Retina (tissue), 1 donor: Measurements from ENCODE around the gene CCDC39.

ENCODE experiments used
- DNase-seq: peaks from one replicate; pipeline ENCODE4 v3.0.0-alpha.2; 2016

Gene CCDC39

DNA sequence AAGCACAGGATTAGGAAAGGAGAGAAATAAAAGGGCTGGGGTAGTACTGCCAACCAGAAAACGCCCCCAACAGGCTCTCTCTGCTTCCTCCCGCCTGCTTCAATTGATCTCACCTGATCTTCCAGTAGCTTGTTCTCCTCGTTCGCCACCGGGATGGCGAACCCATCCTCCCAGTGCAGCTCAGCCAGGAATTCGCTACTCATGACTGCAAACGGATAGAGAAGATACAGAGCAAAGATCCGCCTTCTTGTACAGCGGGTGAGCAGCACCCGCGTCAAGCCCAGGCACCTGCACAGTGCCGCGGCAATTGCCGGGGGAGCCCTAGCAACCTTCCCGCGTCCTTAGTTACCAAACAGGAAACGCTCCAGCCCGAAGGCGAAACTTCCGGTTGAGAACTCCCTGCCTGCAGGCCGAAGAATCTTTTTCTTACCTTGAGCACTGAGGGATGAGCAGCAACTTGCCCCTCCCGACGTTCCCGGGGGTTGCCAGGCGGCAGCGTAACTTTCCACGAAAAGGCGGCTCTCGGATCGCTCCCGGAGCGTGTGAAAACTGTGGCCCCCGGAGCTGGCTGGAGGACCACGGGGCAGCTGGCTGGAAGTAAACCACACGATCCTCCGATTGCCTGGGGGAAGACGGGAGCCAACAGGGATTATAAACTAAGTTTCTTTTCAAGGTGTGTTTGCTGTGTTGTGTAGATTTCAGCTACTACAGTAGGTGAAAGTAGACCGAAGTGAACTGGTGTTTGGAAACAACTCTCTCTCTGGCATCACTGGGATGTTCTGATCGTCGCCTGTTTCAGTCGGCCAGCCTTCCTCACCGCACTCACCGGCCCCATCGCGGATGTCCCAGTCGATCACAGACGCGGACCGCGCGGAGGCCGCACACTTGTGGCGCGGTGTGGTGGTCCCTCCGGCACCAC lies at the start of gene CCDC39:
TSS of gene CCDC39 (minus strand) at position 312 of the 919 bp plus-strand sequence. CDS start at position 203, 109 bp downstream.
- peak; percentile 95 for DNase-seq

DNA sequence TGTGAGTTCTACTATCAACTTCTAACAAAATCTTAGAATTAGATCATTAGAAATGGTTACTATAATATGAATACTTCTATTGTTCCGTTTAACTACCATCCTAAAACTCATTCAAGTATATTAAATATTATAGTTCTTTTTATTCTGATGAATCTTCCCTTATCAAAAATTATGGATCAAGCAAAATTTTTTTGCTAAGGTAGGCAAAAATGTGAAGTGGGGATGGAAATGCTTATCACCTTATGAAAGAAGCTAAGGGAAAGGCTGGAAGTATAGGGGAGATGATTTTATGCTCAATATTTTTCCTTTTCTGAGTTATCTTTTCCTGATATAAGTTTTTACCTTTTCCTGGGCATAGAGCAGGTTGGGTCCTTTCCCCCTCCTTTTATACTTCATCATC lies 40.7 kb upstream of the CCDC39 start:
- no peak for DNase-seq

DNA sequence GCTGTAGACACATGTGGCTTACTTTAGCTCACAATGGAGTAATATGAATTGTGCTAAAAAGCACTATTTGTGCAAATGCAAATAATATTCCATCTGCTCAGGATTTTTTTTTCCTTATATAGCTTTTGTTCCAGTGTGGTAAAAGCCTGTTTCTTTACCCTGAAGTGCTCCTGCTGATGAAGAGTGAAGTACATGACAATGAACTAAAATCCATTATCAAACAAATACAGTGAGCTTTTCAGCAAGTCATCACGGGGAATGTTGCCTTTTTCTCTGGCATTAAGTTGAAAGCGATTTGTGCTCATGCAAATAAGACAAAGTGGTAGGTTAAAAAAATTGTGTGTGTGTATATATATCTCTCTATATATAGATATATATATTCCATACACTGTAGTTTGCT lies 28.6 kb upstream of the CCDC39 start:
- DNase-seq, result no peak

DNA sequence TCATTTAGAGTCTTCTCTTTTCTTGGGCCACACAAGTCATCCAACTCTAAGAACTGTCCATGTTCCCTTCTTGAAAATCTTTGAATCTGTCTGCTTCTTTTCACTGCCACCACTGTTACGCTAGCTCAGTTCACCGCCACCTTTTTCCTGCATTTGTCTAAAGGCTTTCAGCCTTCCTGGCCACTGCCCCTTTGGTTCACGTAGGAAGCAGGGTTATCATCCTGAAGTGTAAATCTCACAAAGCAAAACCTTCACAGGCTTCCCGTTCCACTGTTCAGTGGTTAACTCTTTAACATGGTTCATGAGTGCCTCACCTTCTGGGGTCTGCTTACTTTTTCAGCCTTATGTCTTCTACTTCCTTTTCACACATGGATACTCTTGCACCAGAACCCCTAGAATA lies 26.3 kb upstream of the CCDC39 start:
- no peak for DNase-seq

DNA sequence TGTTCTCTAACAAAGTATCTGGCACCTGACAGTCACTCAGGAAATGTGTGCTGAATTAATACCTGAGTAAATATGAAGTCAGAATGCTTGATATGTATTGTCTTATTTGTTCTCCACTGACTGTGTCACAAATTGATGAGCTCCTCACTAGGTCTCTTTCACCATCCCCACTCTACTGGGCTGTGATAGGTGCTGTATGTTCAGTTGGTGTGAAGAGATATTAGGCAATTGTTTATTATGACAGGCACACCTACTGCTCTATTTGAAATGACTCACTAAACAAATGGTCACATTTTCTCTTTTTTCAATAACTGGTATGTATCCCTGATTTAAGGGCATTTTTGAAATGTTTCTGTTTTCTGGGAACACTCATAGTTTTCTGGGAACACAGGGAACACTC lies 25.2 kb upstream of the CCDC39 start:
- DNase-seq, result no peak

DNA sequence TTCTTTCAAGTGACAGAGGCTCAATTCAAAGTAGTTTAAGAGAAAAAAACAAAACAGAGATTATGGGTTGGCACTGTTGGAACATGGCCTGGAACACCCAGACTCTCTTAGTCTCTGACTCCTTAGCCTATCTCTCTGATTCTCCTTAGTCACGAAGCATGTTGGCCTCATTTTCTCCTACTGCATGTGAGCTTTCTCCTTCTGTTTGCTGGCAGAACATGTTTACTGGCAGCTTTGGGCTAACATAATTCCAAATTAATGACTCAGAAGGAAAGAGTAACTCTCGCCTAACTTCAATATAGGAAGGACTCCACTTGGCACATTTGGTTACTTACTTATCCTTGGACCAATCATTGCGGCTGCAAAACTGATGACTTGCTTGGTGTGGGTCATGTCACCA lies 21.7 kb upstream of the CCDC39 start:
- no peak for DNase-seq

DNA sequence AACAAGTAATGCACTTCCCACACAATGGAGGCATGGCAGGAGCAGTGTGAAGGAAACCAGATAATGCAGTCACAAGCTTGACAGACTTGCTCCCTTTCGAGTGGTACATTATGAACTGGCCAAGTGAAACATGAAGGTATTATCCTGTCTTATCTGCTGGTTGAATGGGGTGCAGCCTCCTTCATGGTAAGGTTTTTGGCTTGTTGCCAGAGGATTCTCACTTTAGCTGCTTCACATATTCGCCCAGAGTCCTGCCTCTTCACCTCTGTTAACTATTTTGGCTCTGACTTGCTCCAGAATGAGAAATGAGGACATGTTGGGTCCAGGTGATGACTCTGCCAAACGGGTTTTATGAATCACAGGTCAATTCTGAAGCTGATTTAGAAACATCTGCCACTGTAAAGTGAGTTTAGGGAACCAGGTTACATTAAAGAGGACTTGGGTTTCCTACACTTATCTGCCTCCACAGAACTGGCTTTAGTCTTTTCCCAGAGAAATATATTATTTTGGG lies 19.5 kb upstream of the CCDC39 start:
- no peak for DNase-seq

DNA sequence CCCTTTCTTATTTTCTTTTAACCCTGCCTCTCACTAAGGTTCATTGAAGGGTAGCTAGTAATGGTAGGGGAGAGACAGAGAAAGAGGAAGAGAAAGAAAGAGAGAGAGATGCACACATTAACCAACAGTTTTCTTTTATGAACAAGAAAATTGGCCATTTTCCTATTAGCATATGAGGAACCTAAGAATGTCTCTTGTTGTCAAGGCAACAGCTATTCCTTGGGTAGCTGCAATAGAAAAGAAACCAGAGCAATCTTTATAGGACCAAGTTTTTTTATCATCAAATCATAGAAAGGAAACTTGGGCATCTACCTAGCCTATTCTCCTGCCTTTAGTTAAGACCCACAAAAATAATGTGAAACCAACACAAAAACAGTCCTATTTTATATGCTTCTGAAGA lies 15.0 kb upstream of the CCDC39 start:
- no peak for DNase-seq

DNA sequence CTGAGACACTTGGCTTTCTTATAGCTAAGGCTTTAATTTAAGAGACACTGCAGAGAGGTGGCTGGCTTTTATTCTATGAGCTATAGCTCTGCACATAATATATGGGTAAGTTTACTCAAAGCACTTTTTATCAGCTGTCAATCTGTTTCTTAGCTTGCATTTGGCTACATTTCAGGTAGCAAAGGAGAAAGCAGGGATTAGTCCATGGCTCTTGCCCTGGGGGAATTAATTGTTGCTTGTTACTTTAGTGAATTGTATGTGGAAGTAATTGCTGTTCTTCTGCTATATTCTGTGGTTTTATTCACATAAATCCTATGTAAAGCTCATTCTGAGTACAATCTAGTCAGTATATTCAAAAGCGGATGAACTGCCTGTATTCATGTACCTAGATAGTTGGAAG lies 14.4 kb upstream of the CCDC39 start:
- no peak for DNase-seq

DNA sequence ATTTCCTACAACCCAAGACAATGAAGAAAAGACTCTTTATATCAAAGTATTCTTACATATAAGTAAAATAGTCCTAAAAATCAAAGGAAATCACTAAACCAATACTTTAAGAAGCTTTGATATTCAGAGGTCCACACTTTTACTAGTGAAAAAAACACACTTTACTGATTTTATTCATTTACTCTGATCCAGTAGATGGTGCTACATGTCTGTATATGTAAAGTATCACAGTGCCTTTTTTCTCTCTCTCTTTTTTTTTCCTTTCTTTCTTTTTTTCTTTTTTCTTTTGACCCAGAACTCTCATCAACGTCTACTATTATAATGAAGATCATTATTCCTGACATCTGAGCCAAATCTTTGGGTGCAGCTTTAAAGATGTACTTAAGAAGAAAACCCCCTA lies 10.8 kb upstream of the CCDC39 start:
- DNase-seq, result no peak

DNA sequence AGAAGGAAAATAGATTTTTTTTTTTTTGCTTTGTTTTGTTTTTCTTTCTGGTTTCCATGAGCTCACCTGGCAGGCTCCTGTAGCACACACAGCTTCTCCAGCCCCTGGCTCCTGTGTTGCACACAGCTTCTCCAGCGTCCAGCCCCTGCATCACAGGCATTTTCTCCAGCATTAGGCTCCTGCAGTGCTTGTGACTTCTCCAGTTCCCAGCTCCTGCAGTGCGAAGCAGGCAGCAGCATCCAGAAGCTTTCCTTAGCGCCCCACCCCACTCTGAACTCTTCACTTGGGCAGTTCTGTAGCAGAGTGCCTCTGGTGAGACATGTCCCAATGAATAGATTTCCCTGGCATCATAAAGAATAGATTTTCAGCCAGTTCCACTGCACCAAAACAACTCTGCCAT lies 5.5 kb upstream of the CCDC39 start:
- no peak for DNase-seq

DNA sequence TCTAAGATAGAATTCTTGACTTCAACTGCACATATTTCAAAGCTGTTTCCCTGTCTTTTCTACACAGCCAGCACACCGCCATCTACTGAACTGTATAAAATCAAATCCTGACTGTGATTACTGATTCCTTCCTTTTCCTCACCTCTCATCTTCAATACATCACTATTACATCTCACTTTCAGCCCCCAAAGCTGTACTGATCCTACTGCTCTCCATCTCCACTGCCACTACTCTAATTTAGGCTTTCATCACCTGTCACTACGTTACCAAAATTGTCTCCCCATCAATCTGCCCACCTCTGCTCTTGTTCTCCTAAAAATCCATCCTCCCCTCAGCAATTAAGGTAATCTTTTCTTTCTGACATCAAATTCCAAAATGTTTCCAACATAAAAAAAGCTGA lies 4.5 kb upstream of the CCDC39 start:
- DNase-seq, result no peak

DNA sequence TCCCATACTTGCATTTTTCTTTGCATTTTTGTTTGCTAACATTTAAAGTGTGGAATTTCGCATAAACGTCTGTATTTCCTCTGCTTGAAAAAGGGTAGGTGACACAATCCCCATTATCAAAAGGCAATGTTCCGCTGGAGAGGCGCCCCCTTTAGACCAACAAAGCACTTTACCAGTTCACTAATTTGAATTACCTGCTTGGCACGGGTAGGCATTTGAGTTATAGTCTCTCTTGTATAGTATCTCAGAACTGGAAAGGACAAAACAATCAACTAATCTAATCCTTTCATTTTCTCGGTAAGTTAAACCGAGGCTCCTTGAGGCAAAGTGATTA lies 775 bp upstream of the CCDC39 start:
- DNase-seq, result no peak

DNA sequence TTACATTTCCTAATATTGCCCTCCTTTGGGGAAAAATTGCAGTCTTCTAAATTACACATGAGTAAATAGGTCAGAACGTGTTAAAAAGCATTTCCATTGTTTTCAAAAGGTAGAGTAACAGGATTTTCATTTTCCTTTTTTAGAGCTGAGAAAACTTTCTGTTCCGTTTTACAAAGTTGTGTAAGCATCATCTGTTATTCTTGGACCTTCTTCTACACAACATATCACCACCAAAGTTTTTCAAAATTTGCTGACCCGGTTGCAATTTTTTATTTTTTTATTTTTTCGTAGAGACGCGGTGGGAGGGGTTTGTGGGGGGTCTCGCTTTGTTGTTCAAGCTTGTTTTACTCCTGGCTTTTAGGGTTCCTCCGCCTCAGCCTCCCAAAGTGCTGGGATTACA lies 1.1 kb downstream of the CCDC39 start:
- peak; percentile 6 for DNase-seq

DNA sequence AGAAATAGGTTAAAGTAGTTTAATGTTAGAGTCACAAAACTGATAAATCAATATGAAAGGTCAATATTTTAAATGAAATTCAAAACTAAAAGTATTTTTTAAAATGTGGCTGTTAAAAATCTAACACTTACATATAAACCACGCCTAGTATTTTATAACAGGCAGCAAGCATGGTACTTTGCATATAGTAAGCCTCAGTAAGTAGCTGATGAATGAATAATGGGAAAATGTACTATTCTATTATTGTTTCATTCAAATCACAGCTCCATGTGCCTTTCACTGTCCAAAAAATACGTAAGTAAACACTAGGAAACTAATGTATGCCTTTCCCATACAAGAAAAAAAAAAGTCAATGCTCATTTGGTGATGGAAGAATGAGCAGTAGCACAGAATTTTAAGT lies 17.8 kb downstream of the CCDC39 start:
- no peak for DNase-seq

DNA sequence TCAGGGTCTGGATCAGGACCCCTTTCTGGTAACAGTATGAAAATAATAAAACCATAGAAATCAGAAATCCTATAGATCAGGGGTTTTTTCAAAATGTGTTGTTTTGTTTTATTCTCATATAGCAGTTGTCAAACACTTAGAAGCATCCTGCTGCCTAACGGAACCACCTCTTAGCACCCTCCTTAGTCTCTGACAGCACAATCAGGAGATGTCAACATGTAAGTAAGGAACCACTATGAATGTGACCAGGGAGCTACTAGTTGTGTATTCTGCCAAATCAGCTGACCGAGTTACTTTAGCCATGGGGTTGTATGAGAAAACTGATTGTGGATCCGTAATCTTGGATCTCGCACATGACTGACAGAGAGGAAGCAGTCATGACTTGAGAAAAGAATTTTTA lies 22.2 kb downstream of the CCDC39 start:
- DNase-seq, result no peak

DNA sequence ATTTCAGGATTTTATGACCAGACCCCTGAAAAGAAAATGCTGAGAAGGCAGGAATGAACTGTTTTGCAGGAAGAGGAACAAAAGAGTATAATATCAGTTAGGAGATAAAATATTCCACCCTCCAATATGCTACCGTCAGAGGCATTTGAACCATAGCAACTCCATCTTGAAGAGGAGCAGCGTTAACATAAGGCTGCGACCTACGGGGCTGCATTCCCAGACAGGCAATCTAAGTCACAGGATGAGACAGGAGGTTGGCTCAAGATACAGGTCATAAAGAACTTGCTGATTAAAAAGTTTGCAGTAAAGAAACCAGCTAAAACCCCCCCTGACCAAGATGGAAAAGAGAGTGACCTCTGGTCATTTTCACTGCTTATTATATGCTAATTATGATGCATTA lies 22.9 kb downstream of the CCDC39 start:
- DNase-seq, result no peak

DNA sequence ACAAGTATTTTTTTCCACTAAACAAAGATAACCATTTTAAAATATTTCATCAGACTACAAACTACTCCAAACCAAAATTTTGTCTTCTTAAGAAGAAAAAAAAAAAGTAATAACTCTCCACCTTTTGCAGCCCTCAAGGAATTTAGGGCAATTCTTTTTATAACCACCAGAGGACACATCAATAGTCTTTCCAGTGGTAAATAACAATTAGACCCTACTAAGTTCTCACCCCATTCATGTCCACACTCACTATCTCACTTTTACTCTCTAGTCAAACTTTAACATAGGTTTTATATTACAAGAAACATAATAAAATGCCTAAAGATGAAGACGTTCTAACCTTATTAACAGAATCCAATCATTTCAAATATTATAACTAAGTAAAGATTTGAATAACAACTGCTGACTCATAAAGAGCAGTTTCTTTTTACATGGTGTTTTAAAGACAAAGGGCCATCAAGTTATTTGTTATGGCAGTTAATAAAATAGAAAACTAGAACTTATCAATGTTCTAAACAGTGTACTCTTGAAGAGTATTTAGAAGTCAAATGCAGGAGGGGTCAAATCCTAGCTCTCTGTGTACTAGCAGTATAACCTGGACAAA lies 33.0 kb downstream of the CCDC39 start:
- no peak for DNase-seq

DNA sequence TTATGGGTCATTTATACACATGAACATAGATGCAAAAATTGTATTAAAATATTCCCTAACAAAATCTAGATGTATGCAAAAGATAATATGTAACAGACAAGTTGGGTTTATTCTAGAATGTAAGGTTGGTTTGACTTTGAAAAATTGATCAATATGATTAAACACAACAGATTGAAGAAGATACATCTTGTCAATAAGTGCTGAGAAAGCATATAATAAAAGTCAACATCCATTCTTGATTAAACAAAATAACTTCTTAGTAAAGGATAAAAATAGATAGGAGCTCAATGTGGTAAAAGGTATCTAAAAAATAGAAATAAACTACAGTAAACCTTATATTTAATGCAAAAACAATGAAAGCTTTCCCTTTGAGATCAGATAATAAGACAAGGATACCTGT lies 38.3 kb downstream of the CCDC39 start:
- DNase-seq, result no peak

DNA sequence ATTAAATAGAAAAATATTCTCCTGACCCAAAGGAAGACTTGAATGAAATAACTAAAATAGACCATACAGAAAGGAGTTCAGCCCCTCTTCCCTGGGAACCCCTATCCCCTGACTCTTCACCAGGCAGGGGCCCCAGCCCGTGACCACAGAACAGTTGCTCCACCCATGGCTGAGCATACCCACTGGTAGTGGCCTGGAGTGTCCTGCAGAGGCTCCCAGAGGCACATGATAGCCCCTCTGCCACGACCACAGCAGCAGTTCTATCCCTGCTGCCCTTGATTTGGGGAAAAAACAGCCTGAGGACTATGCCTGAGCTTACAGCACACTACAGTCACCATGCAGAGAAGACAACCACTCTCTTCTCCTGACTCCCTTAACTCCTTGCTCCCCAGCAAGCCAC lies 45.6 kb downstream of the CCDC39 start:
- peak; percentile 38 for DNase-seq

DNA sequence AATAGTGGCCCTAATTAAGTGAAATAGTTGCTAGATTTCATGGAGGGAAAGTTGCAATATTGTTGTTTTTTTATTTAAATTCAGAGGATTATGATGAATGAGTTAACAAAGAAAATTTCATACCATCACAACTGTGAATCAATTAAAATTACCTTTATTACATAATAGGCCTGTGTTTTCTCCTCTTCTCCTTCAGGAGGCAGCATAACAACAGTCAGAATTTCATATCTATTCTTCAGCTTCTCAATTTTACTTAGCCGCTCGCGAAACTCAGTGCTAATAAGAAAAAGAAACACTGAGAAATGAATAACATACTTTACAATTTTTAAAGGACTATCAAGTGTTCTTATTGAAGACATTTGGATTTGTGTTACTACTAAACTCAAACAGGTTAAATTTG lies 48.0 kb downstream of the CCDC39 start:
- no peak for DNase-seq

DNA sequence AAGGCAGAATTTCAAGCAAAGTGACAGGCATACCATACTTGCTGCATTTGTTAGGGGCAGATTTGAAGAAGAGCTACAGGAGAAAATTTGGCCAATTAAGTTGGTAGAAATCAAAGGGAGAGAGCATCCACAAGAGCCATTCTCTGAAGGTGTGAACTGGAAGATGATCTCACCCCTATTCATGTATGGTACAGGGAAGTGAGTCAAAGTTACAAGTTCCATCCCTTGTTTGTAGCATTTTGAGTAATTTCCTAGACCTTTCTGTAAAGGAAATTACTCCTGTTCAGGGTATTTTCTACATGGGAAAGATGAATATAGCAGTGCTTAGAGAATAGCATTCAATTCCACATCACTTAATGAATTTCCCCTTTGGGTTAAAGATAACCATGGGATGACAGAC lies 48.9 kb downstream of the CCDC39 start:
- no peak for DNase-seq

DNA sequence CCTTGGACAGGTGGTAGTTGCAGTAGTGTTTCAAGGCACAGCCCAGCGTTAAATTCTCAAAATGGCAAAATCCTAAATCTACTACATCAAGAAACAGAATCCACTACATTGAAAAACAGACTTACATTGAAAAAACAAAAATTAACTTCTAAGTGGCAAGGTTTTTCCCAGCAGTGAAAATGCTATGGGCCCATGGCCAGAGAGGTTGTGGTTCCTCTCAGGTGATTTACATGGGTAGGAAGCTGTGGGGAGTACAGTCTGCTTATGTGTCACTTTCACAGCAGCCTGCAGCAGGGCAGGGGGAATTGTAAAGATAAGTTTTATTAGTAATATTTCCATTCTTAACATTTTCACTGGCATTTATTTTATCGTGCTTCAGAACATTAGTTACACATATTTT lies 52.4 kb downstream of the CCDC39 start:
- no peak for DNase-seq

DNA sequence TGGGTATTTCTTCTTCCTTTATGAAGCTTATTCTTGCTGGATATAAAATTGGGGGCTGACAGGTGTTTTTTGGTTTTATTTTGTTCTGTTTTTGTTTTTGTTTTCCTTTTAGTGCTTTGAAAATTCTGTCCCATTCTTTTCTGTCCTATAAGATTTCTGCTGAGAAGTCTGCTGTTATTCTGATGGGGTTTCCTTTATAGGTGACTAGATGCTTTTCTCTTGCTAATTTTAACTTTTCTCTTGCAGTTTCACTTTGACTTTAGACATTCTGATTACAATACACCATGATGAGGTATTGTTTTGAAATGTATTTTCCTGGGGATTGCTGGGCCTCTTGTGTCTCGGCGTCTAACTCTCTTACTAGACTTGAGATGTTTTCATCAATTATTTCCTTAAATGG lies 54.6 kb downstream of the CCDC39 start:
- no peak for DNase-seq

DNA sequence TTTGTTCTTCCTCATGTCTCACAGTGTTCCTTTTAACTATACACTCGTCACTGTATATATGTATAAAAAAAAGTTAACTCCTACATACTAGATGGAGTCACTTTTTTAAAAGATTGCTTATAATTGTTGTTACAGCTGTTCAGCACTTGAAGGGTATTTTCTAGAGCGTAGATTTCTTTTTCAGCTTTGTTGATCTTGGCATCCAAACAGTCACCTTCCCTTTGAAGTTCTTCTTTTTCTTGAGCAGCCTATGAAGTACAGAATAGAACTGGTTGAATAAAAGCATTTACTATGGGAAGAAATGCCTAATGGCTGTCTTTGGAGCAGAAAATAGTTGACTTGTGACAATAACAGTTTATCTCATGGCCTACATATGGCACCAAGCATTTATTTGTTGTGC lies 59.6 kb downstream of the CCDC39 start:
- no peak for DNase-seq
